GM18909 (cell line): Measurements from ENCODE around the gene TNRC18.
"Not testable (repeated sequence)": the region's sequence is repeated elsewhere in the genome, so short reads cannot be mapped to it uniquely, and the experiment has no call there.

Source experiments
- ATAC-seq: cut with Tn5 transposase; IDR thresholded peaks from one replicate; pipeline ENCODE4 v1.9.1; 2021; ENCODE audit warnings: mild to moderate bottlenecking; ENCODE audit not compliant: unreplicated experiment, poor library complexity

The TNRC18 gene

DNA sequence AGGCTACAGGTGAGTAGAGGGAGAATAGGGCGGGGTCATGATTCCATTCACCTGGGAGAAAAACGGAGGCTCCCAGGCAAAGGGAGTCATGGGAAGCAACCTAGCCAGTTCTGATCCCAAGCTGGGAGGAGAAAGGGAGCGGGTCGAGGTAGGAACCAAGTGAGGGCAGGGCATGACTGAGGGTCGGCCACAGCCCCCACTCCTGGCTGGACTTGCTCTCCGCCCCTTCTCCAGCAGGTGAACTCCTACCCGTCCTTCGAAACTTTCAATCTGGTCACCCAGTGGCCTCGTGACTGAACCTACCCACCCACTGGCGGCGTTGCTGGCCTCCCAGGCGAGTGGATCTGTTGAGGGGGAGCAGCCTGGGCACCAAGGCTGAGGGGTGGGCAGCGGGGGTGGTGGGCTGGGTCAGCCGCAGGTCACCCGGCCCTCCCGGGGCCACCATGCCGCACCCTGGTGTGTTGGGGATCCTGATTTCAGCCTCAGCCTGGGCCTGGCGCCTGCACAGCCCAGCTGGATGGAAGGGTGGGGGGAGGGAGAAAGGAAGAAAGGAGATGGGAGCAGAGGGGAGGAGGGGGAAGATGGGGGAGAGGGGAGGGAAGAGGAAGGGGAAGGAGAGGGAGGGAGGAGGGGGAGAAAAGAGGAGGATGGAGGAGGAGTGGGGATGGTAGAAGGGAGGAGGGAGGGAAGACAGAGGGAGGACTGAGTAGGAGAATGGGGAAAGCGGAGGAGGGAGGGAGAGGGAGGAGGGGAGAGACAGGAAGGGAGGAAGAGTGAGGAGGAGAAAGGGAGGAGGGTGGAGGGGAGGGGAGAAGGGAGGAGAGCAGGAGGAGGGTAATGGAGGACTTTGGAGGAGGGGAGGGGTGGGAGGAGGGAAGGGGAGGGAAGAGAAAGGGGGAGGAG lies 141.8 kb downstream of the TNRC18 start:
- not testable (repeated sequence) for ATAC-seq

DNA sequence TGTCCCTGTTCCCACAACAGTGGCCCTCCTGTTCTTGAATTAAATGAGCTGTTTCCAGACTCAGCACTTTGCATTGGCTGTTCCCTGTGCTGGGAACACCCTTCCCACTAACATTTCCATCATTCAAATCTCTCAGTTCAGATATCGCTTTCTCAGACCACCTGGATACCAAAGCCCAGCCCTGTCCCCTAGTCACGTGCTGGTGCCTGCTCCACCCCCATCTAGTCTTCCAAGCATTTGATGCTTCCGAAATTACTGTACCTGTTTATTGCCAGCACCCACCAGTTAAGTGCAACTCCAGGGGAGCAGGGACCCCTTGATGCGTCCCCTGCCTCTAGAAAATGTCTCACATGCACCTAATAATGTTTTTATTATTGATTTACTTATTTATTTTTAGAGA lies 143.9 kb downstream of the TNRC18 start:
- no peak for ATAC-seq

DNA sequence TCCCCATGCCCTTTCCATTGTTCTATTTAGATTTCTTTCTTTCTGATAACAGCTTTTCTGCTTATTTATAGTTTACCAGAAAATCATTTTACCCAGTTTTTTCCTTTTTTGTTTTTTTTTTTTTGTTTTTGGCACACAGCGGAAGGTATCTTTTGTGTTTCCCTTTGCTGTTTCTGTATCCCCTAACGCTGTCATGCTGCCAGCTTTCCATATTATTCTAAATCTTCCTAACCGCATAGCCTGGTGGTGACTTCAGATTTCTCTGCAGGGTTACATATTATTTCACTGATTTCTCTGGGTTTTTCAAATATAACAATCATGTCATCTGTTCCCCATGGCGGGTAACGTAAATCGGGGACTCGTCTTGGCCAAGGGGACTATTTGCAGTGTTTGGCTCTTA lies 144.9 kb downstream of the TNRC18 start:
- no peak for ATAC-seq

GRCh38 chr7:5276611-5277010 lies 147.0 kb downstream of the TNRC18 start:
- no peak for ATAC-seq

- not testable (repeated sequence) for ATAC-seq
Measured at GRCh38 chr7:5276123-5276522, 147.5 kb downstream of the TNRC18 start.

GRCh38 chr7:5275510-5275909 lies 148.1 kb downstream of the TNRC18 start:
- ATAC-seq: not testable (repeated sequence)

GRCh38 chr7:5274985-5275431 lies 148.6 kb downstream of the TNRC18 start:
- ATAC-seq: not testable (repeated sequence)

DNA sequence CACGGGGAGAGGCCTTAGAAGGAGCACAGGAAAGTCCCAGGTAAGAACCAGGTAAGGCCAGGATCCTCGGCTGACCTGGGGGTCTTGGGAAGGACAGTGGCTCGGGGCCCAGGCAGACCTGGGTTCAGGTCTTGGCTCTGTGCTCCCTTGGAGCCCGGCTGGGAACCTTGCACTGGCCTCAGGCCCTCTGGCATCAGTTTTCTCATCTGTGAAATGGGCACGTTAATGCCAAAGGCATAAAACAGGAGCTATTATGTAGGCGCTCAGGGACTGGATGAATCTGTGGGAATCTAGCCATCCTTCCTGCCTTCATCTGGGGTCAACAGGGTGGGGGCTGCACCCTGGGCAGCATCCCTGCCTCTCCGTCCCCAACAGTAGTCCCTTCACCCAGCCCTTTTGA lies 149.2 kb downstream of the TNRC18 start:
- no peak for ATAC-seq

- not testable (repeated sequence) for ATAC-seq
Measured at GRCh38 chr7:5273831-5274405, 149.7 kb downstream of the TNRC18 start.

- ATAC-seq: no peak
Measured at GRCh38 chr7:5270788-5271187, 152.8 kb downstream of the TNRC18 start.

- not testable (repeated sequence) for ATAC-seq
Measured at GRCh38 chr7:5269992-5270657, 153.5 kb downstream of the TNRC18 start.

DNA sequence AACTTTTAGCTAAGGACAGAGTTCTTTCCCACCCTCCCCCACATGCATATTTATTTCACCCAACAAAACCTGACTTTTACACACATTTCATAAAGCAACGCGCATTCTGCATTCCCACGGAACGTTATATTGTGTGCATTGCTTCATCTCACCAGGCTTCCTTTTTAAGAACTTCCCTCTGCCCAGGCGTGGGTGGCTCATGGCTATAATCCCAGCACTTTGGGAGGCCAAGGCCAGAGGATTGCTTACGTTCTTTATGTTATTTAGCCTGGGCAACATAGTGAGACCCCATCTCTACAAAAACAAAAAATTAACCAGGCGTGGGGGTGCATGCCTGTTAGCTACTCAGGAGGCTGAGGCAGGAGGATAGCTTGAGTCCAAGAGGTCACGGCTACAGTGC lies 155.8 kb downstream of the TNRC18 start:
- not testable (repeated sequence) for ATAC-seq

DNA sequence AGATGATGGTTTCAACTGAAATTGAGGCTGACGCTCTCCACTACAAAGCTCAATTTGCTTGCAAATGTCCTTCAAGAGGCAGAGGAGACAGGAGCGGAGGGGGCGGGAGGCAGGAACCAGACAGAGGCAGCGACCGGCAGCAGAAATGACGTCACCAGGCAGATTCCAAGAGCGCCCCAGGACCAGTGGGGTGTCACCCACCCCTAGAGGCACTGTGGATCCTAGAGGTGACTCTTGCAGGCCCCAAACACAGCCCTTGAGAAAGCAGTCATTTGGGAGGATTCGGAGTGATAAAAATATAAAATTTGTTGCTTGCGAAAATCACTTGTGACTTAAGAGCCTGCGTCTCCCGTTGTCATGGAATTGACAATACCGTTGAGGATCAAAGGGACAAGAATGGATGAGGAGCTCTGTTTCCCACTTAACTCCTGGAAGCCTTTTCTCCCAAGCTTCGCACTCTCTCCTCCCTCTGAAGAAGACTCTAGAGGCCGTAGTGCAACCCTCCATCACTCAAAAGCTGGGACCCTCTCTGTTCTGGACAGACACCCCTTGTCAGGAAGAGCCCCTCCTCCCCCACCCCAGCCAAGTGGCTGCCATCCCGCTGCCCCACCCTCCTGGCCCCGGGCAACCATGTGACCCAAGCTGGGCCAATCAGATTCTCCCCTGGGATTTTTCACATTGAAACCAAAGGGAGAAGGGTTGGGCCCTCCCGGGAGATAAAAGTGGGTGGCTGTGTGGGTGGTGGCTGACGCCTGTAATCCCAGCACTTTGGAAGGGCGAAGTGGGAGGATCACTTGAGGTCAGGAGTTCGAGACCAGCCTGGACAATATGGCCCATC lies 157.2 kb downstream of the TNRC18 start:
- no peak for ATAC-seq

DNA sequence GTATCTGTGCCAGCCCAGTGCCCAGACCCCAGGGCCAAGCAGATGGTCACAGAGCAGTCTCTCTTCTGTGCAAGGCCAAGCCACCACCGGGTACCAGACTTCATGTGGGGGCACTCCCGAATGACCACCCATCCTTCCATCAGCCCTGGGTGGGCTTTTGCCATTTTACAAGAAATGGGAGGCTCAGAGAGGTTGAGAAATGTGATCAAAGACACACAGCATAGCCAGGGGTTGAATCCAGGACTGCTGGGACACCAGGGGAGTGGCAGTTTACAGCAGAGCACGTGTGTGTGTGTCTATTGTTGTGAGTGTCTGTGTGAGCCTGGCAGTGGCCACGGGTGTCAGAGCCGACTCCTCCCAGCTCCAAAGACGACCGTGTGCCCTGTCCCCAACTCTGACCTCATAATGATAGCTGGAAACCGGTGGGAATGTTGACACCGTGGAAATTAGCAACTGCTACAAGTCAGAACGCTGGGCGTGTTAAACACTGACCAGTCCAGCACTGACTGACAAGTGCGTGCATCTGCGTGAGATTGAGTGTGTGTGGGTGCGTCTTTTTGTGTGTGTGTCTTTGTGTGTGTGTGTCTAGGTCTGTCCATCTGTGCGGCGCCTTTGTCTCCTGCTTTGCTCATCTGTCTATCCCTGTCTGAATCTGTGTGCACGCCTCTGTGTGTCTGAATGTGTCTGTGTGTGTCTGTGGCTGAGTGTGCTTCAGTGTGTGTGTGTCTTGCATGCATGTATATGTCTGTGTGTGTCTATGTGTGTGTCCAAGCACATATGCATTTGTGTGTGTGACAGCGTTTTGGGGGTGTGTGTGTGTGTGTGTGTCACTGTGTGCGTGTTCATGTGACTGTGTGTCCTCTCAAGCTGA lies 158.1 kb downstream of the TNRC18 start:
- no peak for ATAC-seq

- ATAC-seq: not testable (repeated sequence)
Measured at GRCh38 chr7:5263066-5263465, 160.6 kb downstream of the TNRC18 start.

GRCh38 chr7:5260530-5261068 lies 163.0 kb downstream of the TNRC18 start:
- not testable (repeated sequence) for ATAC-seq
